K562 (cell line): Measurements from ENCODE around the gene LASP1. TPM values are rescaled to one million over a fixed set of nuclear protein-coding genes. Genes with fewer than 3 reads are reported as not detected.

Experiments
- BRD4 ChIP-seq: fragments of 200-600 bp; sonication (generic); IDR thresholded peaks from 2 replicates; pipeline ENCODE4 v1.6.1; 2017; ENCODE audit warnings: inconsistent platforms
- BRD9 ChIP-seq: fragments of 450-650 bp; IDR thresholded peaks from 2 replicates; pipeline ENCODE4 v1.6.1; 2018; ENCODE audit warnings: low read depth; ENCODE audit not compliant: partially characterized antibody
- CEBPZ ChIP-seq: fragments of 150-350 bp; IDR thresholded peaks from 2 replicates; pipeline ENCODE4 v1.6.1; 2014; ENCODE audit warnings: low read depth, mild to moderate bottlenecking, low read length, borderline replicate concordance
- FOXO4 ChIP-seq: fragments of 450-650 bp; formaldehyde crosslinking; IDR thresholded peaks from 2 replicates; pipeline ENCODE4 v1.4.0; 2020; ENCODE audit warnings: mild to moderate bottlenecking, moderate library complexity
- HMGXB4 ChIP-seq: sonication (generic); formaldehyde crosslinking; IDR thresholded peaks from 2 replicates; pipeline ENCODE4 v1.8.1; 2023; ENCODE audit warnings: mild to moderate bottlenecking, missing genetic modification reagents
- ILK ChIP-seq: fragments of 450-650 bp; IDR thresholded peaks from 2 replicates; pipeline ENCODE4 v1.6.1; 2016; ENCODE audit warnings: missing genetic modification characterization, low read depth, mild to moderate bottlenecking, missing compliant biosample characterization, moderate library complexity, borderline replicate concordance
- MYNN ChIP-seq, 2 experiments: sonication (generic); formaldehyde crosslinking in 1 of 2; IDR thresholded peaks; 2 replicates each; pipeline versions ENCODE4 v1.5.0 to v1.6.1; 2016 to 2020; ENCODE audit warnings: antibody characterized with exemption in 1 of 2, missing genetic modification reagents in 1 of 2
- NELFE ChIP-seq: IDR thresholded peaks from 2 replicates; pipeline ENCODE4 v1.6.1; 2011; ENCODE audit warnings: mild to moderate bottlenecking; ENCODE audit not compliant: insufficient read depth, insufficient read length
- PRPF4 ChIP-seq: fragments of 200-400 bp; formaldehyde crosslinking; IDR thresholded peaks from one replicate; pipeline ENCODE4 v1.6.1; 2017; ENCODE audit warnings: low read length, low read depth, mild to moderate bottlenecking; ENCODE audit not compliant: insufficient read depth, poor library complexity, severe bottlenecking
- PYGO2 ChIP-seq: fragments of 450-650 bp; IDR thresholded peaks from 2 replicates; pipeline ENCODE4 v1.6.1; 2016; ENCODE audit warnings: mild to moderate bottlenecking, missing genetic modification characterization, moderate library complexity, missing compliant biosample characterization
- SAP30 ChIP-seq: fragments of 200-600 bp; sonication (generic); IDR thresholded peaks from 2 replicates; pipeline ENCODE4 v1.6.1; 2012; ENCODE audit warnings: borderline replicate concordance, low read depth, mild to moderate bottlenecking, moderate library complexity, low read length, control low read depth, inconsistent platforms; ENCODE audit not compliant: insufficient read depth, poor library complexity, severe bottlenecking
- SFPQ ChIP-seq: fragments of 200-400 bp; formaldehyde crosslinking; IDR thresholded peaks from 2 replicates; pipeline ENCODE4 v1.6.1; 2017; ENCODE audit warnings: mild to moderate bottlenecking, low read depth, low read length, moderate library complexity
- SNAPC5 ChIP-seq: fragments of 250-450 bp; sonication (Bioruptor Pico); IDR thresholded peaks from 2 replicates; pipeline ENCODE4 v1.8.0; 2021; ENCODE audit warnings: moderate library complexity, mild to moderate bottlenecking, inconsistent platforms
- XRCC4 ChIP-seq: IDR thresholded peaks from one replicate; pipeline ENCODE4 v1.6.1; 2011; ENCODE audit not compliant: insufficient read depth, insufficient read length; ENCODE audit errors: extremely low read depth
- ZNF347 ChIP-seq: fragments of 450-650 bp; formaldehyde crosslinking; IDR thresholded peaks from 2 replicates; pipeline ENCODE4 v1.4.0; 2020; ENCODE audit warnings: low read depth, mild to moderate bottlenecking, moderate library complexity
- polyA plus RNA-seq, 8 experiments: library from polyadenylated mRNA; depleted of rRNA in 4 of 8; stranded (reverse) in 5 of 8; unstranded in 3 of 8; fragments of >200 nt; fragmentation: Nextera tagmentation in 2 of 8; fragmentation: Illumina TruSeq in 1 of 8; extraction: Ambion mirVana in 2 of 8; extraction: Trizol in 1 of 8; gene quantifications; 2 replicates each; pipeline versions ENCODE4 v1.2.1 to v1.2.3, GENCODE V29; 2011 to 2014; ENCODE audit warnings: inconsistent platforms in 1 of 8, missing spikeins in 1 of 8
- total RNA-seq, 7 experiments: library from RNA; depleted of rRNA in 6 of 7; stranded (reverse); fragments of >200 nt in 6 of 7; fragmentation: Illumina TruSeq in 2 of 7; extraction: Trizol in 2 of 7; gene quantifications; 2 replicates each; pipeline versions ENCODE4 v1.2.1 to v1.2.3, GENCODE V29; 2011 to 2021; ENCODE audit warnings: low replicate concordance in 1 of 7

The LASP1 gene
- total and polyA plus RNA-seq, 9 of the 15 experiments (the other 6 are each of a cell fraction or from before 2014, with no cell fraction given) = 23.0 to 125 (median 55.3) TPM

GRCh38 chr17:38824899-38825761, 44.7 kb upstream of the LASP1 start, which contains the start of gene CWC25 (continued):
- TF ChIP-seq SFPQ (no peak), XRCC4 (no peak), BRD4 (peak; percentile 97), SAP30 (no peak), MYNN (IDR thresholded peaks at IDR 0.05) (no peak), MYNN (CRISPR knock-in tag; IDR thresholded peaks at IDR 0.05) (no peak), HMGXB4 (CRISPR knock-in tag) (peak; percentile 38; the same call in 1 of the 2 replicates), NELFE (no peak), CEBPZ (no peak), SNAPC5 (CRISPR knock-in tag) (no peak), PRPF4 (no peak), ZNF347 (CRISPR knock-in tag) (no peak), FOXO4 (no peak), ILK (tag) (no peak), BRD9 (no peak), PYGO2 (no peak)
